Naive thymus-derived CD4-positive, alpha-beta T cell (primary cell): ENCODE data around the gene BACE1-AS. TPM values are rescaled to one million over a fixed set of nuclear protein-coding genes. Genes with fewer than 3 reads are reported as not detected.
"Not testable (repeated sequence)": the region's sequence is repeated elsewhere in the genome, so short reads cannot be mapped to it uniquely, and the experiment has no call there.

Source experiments
- ATAC-seq: fragments of 150-1000 bp; cut with Tn5 transposase; 2 replicates; pipeline ENCODE4 v1.10.0; 2021; ENCODE audit warnings: mild to moderate bottlenecking, moderate library complexity
- CTCF ChIA-PET: fragments of 350-600 bp; sonication (Branson Sonifier 250); formaldehyde crosslinking; loops from one replicate; lab custom pipeline; 2021; ENCODE audit warnings: antibody characterized with exemption; lab: Charles Lee
- POLR2A ChIA-PET: fragments of 350-600 bp; sonication (Branson Sonifier 250); formaldehyde crosslinking; loops from one replicate; lab custom pipeline; 2021; ENCODE audit warnings: antibody characterized with exemption, inconsistent platforms; lab: Charles Lee
- DNase-seq, 9 donors: peaks; one replicate each; pipeline versions ENCODE4 v3.0.0 to v3.0.0-alpha.2; 2020 to 2022; ENCODE audit warnings: mixed read lengths in 1 of 9
- H3K27ac ChIP-seq: one replicate; pipeline ENCODE4 v1.7.0; 2013; ENCODE audit warnings: mild to moderate bottlenecking, low read depth, low read length, moderate library complexity
- H3K27me3 ChIP-seq, 2 donors: one replicate each; pipeline ENCODE4 v1.7.0; 2013; ENCODE audit warnings: low read length in 2 of 2, mild to moderate bottlenecking in 2 of 2, moderate library complexity in 2 of 2; ENCODE audit not compliant: control insufficient read depth in 2 of 2, insufficient read depth in 2 of 2
- H3K36me3 ChIP-seq, 3 experiments: 1 replicate in 2 of 3; 2 replicates in 1 of 3; pipeline ENCODE4 v1.7.0; 2013; ENCODE audit warnings: low read length in 3 of 3, mild to moderate bottlenecking in 3 of 3, moderate library complexity in 1 of 3; ENCODE audit not compliant: insufficient read depth in 3 of 3, control insufficient read depth in 2 of 3
- H3K4me1 ChIP-seq, 2 donors: one replicate each; pipeline ENCODE4 v1.7.0; 2013; ENCODE audit warnings: low read length in 2 of 2, mild to moderate bottlenecking in 2 of 2, moderate library complexity in 1 of 2; ENCODE audit not compliant: control insufficient read depth in 2 of 2, insufficient read depth in 2 of 2
- H3K4me3 ChIP-seq: 2 replicates; pipeline ENCODE4 v1.7.0; 2013; ENCODE audit warnings: mild to moderate bottlenecking, low read length
- H3K9me3 ChIP-seq, 3 experiments: 1 replicate in 2 of 3; 2 replicates in 1 of 3; pipeline ENCODE4 v1.7.0; 2013; ENCODE audit warnings: low read length in 3 of 3; ENCODE audit not compliant: control insufficient read depth in 2 of 3
- H3K27ac Mint-ChIP-seq, 9 donors: one replicate each; pipeline ENCODE4 v1.8.0; 2020 to 2022; ENCODE audit warnings: mixed read lengths in 9 of 9, mild to moderate bottlenecking in 8 of 9, moderate library complexity in 5 of 9, inconsistent platforms in 2 of 9
- H3K27me3 Mint-ChIP-seq, 5 donors: one replicate each; pipeline ENCODE4 v1.8.0; 2021 to 2022; ENCODE audit warnings: mixed read lengths in 5 of 5, mild to moderate bottlenecking in 1 of 5
- H3K36me3 Mint-ChIP-seq, 5 donors: one replicate each; pipeline ENCODE4 v1.8.0; 2020 to 2022; ENCODE audit warnings: mixed read lengths in 5 of 5, mild to moderate bottlenecking in 3 of 5, inconsistent platforms in 1 of 5
- H3K4me1 Mint-ChIP-seq, 7 donors: one replicate each; pipeline ENCODE4 v1.8.0; 2020 to 2022; ENCODE audit warnings: mixed read lengths in 7 of 7, mild to moderate bottlenecking in 3 of 7, inconsistent platforms in 1 of 7
- H3K4me3 Mint-ChIP-seq, 10 donors: one replicate each; pipeline ENCODE4 v1.8.0; 2020 to 2022; ENCODE audit warnings: mild to moderate bottlenecking in 10 of 10, mixed read lengths in 10 of 10, moderate library complexity in 6 of 10, inconsistent platforms in 2 of 10
- H3K9me3 Mint-ChIP-seq, 11 donors: one replicate each; pipeline ENCODE4 v1.8.0; 2020 to 2022; ENCODE audit warnings: mixed read lengths in 11 of 11, mild to moderate bottlenecking in 4 of 11, inconsistent platforms in 1 of 11, moderate library complexity in 1 of 11
- intact Hi-C, 2 donors: fragments of 100-400 bp; cut with micrococcal nuclease; formaldehyde crosslinking; loops; one replicate each; pipeline ENCODE4 v1.15.1; 2023
- polyA plus RNA-seq, 2 donors: library from polyadenylated mRNA; unstranded; fragments of 300-500 nt; fragmentation: Illumina TruSeq; gene quantifications; one replicate each; pipeline ENCODE4 v1.2.3, GENCODE V29; 2021
- total RNA-seq, 6 experiments: library from RNA in 5 of 6; stranded (reverse) in 5 of 6; gene quantifications; 1 replicate in 5 of 6; 2 replicates in 1 of 6; pipeline ENCODE4 v1.2.3 and lab custom pipeline; 2021 to 2026

The BACE1-AS gene
- total and polyA plus RNA-seq, 7 experiments from 2014 or later, result 0.82 to 13.2 (median 5.9) TPM

DNA sequence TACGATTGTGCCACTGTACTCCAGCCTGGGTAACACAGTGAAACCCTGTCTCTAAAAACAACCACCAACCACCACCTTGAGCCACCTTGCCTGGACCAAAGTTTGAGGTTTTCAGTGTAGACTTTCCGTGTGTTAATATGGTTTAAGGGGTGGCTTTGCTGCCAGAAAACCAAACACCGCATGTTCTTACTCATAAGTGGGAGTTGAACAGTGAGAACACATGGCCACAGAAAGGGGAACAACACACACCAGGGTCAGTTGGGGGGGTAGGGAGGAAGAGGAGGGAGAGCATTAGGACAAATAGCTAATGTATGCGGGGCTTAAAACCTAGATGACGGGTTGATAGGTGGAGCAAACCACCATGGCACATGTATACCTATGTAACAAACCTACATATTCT is 19.0 kb upstream of the BACE1-AS start:
- H3K9me3 ChIP-seq, H3K4me1 Mint-ChIP-seq, H3K27ac ChIP-seq, POLR2A ChIA-PET, intact Hi-C loops, ATAC-seq, DNase-seq, H3K4me3 Mint-ChIP-seq, H3K27me3 ChIP-seq, H3K27ac Mint-ChIP-seq, CTCF ChIA-PET, H3K27me3 Mint-ChIP-seq, H3K36me3 ChIP-seq, H3K9me3 Mint-ChIP-seq, H3K4me3 ChIP-seq: not testable (repeated sequence)
- peaks cover 9 to 59% (median 40%) of the 10 kb centered on the region in 5 donors for H3K36me3 Mint-ChIP-seq
- peaks cover 0 to 17% of the 10 kb centered on the region in 2 donors for H3K4me1 ChIP-seq

DNA sequence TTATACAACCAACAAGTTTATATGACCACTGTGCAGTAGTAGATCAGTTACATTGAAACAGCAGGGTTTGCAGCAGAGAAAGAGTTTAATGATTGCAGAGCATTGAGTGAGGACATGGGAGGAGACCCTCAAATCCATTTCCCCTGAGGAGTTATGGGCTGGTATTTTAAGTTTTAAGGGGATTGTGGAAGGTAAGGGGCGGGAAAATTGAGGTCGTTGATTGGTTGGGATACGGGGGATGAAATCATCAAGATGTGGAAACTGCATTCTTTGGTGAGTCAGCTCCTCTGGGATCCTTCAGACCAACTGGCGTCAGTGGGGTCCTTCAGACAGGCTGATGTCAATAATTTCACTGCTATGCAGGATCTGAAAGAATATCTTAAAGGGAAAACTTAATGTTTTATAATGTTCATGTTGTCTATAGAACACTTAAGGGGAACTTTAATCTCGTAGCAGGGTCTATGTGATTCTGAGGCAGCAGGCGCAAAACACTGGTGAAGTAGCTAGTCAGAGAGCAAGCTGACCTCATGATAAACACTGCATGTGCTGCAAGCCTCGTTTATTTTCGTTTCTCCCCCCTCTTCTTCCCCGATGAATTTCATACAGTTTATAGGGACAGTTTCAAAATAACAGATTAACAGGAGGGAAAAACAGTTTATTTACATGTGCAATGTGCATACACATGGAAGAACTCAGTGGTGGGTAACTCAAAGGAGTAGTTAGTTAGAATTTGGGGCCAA is 17.4 kb upstream of the BACE1-AS start:
- no peak overlapping the region for H3K27ac Mint-ChIP-seq
- no peak overlapping the region for H3K4me3 Mint-ChIP-seq
- intact Hi-C loops, result no loop called here
- Histone ChIP-seq H3K27ac (no peak overlapping the region), H3K4me1 (peaks cover 0 to 20% of the 10 kb centered on the region in 2 donors), H3K27me3 (no peaks in the 10 kb centered on the region), H3K9me3 (no peaks in the 10 kb centered on the region), H3K4me3 (no peak overlapping the region), H3K36me3 (peaks cover 0 to 6% (median 0%) of the 10 kb centered on the region in 3 experiments)
- POLR2A ChIA-PET, result interaction anchor here (0.6 kb wide), 1 partner anchor 365 kb away, joined by 3 read pairs; no protein-coding TSS in a partner anchor
- ATAC-seq (no peak), DNase-seq (no peak)
- no peaks in the 10 kb centered on the region for H3K27me3 Mint-ChIP-seq
- H3K4me1 Mint-ChIP-seq, result peaks cover 0 to 7% (median 0%) of the 10 kb centered on the region in 7 donors
- H3K9me3 Mint-ChIP-seq, result peaks cover 0 to 4% (median 0%) of the 10 kb centered on the region in 11 donors
- CTCF ChIA-PET, result interaction anchor here (0.6 to 0.7 kb wide), 2 partner anchors 107 to 438 kb away, joined by 3 to 4 read pairs; no protein-coding TSS in a partner anchor
- H3K36me3 Mint-ChIP-seq, result peaks cover 9 to 51% (median 36%) of the 10 kb centered on the region in 5 donors

DNA sequence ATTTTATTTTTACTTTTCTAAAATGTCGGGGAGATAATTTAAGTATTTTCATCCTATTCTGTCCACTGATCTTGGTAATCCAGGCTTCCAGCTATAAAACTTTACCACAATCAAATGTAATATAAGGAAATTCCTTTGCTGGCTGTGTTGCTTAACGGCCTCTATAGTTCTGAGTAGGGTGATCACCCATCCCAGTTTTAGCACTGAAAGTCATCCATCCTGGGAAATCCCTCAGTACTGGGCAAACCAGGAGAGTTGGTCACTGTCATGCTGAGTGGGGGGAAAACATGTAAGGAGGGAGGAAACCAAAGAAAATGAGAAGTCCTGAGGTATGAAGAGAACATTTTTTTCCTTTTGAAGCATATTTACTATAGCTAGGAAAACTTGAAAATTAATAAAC is 12.8 kb upstream of the BACE1-AS start:
- Histone ChIP-seq H3K27me3 (no peaks in the 10 kb centered on the region), H3K9me3 (no peaks in the 10 kb centered on the region), H3K27ac (no peak overlapping the region), H3K36me3 (peaks cover 0 to 36% (median 8%) of the 10 kb centered on the region in 3 experiments), H3K4me1 (peaks cover 0 to 47% of the 10 kb centered on the region in 2 donors), H3K4me3 (no peak overlapping the region)
- ATAC-seq (no peak), DNase-seq (no peak)
- H3K27ac Mint-ChIP-seq, result peak overlapping the region in 1 of 9 donors; percentile 12
- H3K4me3 Mint-ChIP-seq, result no peak overlapping the region
- peaks cover 11 to 60% (median 37%) of the 10 kb centered on the region in 5 donors for H3K36me3 Mint-ChIP-seq
- no peaks in the 10 kb centered on the region for H3K27me3 Mint-ChIP-seq
- CTCF ChIA-PET, result no interaction called here
- intact Hi-C loops, result no loop called here
- POLR2A ChIA-PET, result no interaction called here
- H3K4me1 Mint-ChIP-seq, result peaks cover 5 to 13% (median 8%) of the 10 kb centered on the region in 7 donors
- H3K9me3 Mint-ChIP-seq, result peaks cover 0 to 4% (median 0%) of the 10 kb centered on the region in 11 donors

DNA sequence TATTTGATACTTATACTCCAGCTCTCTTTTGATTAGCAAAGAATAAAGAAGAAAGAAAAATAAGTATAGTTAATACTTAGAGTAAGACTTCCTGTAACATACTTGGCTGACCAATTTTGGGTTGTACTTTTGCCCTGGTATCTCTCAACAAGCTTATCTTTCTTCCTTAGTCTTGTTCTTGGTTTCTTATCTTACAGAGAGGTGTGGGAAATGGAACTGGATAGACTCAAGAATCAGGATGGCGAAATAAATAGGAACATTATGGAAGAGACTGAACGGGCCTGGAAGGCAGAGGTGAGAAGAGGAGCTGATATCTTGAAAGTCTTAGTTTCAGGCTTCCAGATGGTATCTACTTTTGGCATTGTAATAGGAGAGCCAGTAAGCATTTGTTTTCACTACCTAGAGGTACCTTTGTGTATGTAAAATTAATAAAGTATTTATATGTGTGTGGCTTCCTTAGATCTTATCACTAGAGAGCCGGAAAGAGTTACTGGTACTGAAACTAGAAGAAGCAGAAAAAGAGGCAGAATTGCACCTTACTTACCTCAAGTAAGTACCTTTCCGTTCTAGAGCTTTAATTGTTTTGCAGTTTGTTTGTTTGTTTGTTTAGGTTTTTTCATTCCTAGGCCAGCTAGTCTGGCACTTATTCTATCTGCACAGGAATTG is 11.3 kb upstream of the BACE1-AS start:
- H3K27me3 Mint-ChIP-seq, result no peaks in the 10 kb centered on the region
- peak overlapping the region in 3 of 10 donors; percentile 3 to 57 (median 18) for H3K4me3 Mint-ChIP-seq
- ChIA-PET CTCF (interaction anchor here (0.5 to 0.6 kb wide), 2 partner anchors 53 to 141 kb away, joined by 3 read pairs; no protein-coding TSS in a partner anchor), POLR2A (no interaction called here)
- peak; percentile 27 for ATAC-seq
- H3K27me3 ChIP-seq, result no peaks in the 10 kb centered on the region
- H3K27ac ChIP-seq, result no peak overlapping the region
- peak overlapping the region; percentile 36 for H3K4me3 ChIP-seq
- peaks cover 0 to 42% of the 10 kb centered on the region in 2 donors for H3K4me1 ChIP-seq
- no peaks in the 10 kb centered on the region for H3K9me3 ChIP-seq
- peaks cover 7 to 59% (median 30%) of the 10 kb centered on the region in 5 donors for H3K36me3 Mint-ChIP-seq
- peaks cover 0 to 50% (median 8%) of the 10 kb centered on the region in 3 experiments for H3K36me3 ChIP-seq
- intact Hi-C loops, result no loop called here
- H3K4me1 Mint-ChIP-seq, result peaks cover 5 to 13% (median 8%) of the 10 kb centered on the region in 7 donors
- peak overlapping the region in 7 of 9 donors; percentile 12 to 92 (median 78) for H3K27ac Mint-ChIP-seq
- no peaks in the 10 kb centered on the region for H3K9me3 Mint-ChIP-seq
- DNase-seq, result no peak

DNA sequence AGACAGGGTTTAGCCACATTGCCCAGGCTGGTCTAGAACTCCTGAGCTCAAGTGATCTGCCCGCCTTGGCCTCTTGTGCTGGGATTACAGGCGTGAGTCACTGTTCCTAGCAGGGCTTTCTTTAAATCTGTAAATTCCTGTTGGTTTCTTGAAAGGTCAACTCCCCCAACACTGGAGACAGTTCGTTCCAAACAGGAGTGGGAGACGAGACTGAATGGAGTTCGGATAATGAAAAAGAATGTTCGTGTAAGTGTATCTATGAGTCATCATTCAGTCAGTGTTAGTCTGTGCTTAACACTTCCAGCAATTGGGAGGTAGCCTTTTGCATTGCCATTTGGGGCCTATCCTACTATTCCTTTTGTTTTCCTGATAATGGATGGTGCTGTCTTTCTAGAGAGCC is 10.0 kb upstream of the BACE1-AS start:
- no peaks in the 10 kb centered on the region for H3K27me3 ChIP-seq
- no peak for DNase-seq
- ChIA-PET CTCF (no interaction called here), POLR2A (no interaction called here)
- H3K36me3 Mint-ChIP-seq, result peaks cover 0 to 61% (median 28%) of the 10 kb centered on the region in 5 donors
- H3K9me3 Mint-ChIP-seq, result no peaks in the 10 kb centered on the region
- ATAC-seq, result no peak
- peaks cover 3 to 13% (median 7%) of the 10 kb centered on the region in 7 donors for H3K4me1 Mint-ChIP-seq
- no peak overlapping the region for H3K27ac ChIP-seq
- peaks cover 0 to 60% (median 8%) of the 10 kb centered on the region in 3 experiments for H3K36me3 ChIP-seq
- no peaks in the 10 kb centered on the region for H3K27me3 Mint-ChIP-seq
- peaks cover 0 to 30% of the 10 kb centered on the region in 2 donors for H3K4me1 ChIP-seq
- intact Hi-C loops, result no loop called here
- no peak overlapping the region for H3K27ac Mint-ChIP-seq
- no peaks in the 10 kb centered on the region for H3K9me3 ChIP-seq
- no peak overlapping the region for H3K4me3 ChIP-seq
- H3K4me3 Mint-ChIP-seq, result no peak overlapping the region

- no peak overlapping the region for H3K27ac Mint-ChIP-seq
- H3K4me3 Mint-ChIP-seq, result peak overlapping the region in 1 of 10 donors; percentile 13
- ATAC-seq, result no peak
- no peaks in the 10 kb centered on the region for H3K27me3 Mint-ChIP-seq
- Histone ChIP-seq H3K9me3 (no peaks in the 10 kb centered on the region), H3K27ac (no peak overlapping the region), H3K4me3 (no peak overlapping the region), H3K36me3 (peaks cover 0 to 60% (median 8%) of the 10 kb centered on the region in 3 experiments), H3K4me1 (peaks cover 0 to 30% of the 10 kb centered on the region in 2 donors), H3K27me3 (no peaks in the 10 kb centered on the region)
- intact Hi-C loops, result no loop called here
- CTCF ChIA-PET, result no interaction called here
- peaks cover 3 to 13% (median 7%) of the 10 kb centered on the region in 7 donors for H3K4me1 Mint-ChIP-seq
- no peak for DNase-seq
- H3K36me3 Mint-ChIP-seq, result peaks cover 4 to 65% (median 34%) of the 10 kb centered on the region in 5 donors
- POLR2A ChIA-PET, result no interaction called here
- H3K9me3 Mint-ChIP-seq, result no peaks in the 10 kb centered on the region
Measured at GRCh38 chr11:117281869-117282268, 9.3 kb upstream of the BACE1-AS start.
